ENCODE data around the gene DENND4B. TPM values are rescaled to one million over a fixed set of nuclear protein-coding genes. Genes with fewer than 3 reads are reported as not detected.
A peak's percentile ranks its signal among the peaks of the same experiment; 100 is the strongest.

Gene DENND4B
- total RNA-seq, 1 donor from 2014 or later, result 51.7 TPM

GRCh38 chr1:153976819-153977249 lies 30.3 kb upstream of the DENND4B start:
- intact Hi-C loops (cut with micrococcal nuclease), result loop anchor here (10.0 kb wide), 1 partner anchor 182 kb away; no protein-coding TSS in a partner anchor
- no peak for ATAC-seq

GRCh38 chr1:153973525-153973924 lies 27.0 kb upstream of the DENND4B start:
- no peak for ATAC-seq
- DNase-seq, result no peak
- intact Hi-C loops (cut with micrococcal nuclease), result loop anchor here (10.0 kb wide), 1 partner anchor 179 kb away; no protein-coding TSS in a partner anchor

More at GRCh38 chr1:153976819-153977249, 30.3 kb upstream of the DENND4B start:
- DNase-seq, result no peak

- no peak for ATAC-seq
- intact Hi-C loops (cut with micrococcal nuclease), result loop anchor here (10.0 kb wide), 1 partner anchor 178 kb away; no protein-coding TSS in a partner anchor
- no peak for DNase-seq
Observed at GRCh38 chr1:153973071-153973470, 26.6 kb upstream of the DENND4B start.

GRCh38 chr1:153970346-153970745 lies 23.8 kb upstream of the DENND4B start:
- DNase-seq (no peak), ATAC-seq (no peak)
- intact Hi-C loops (cut with micrococcal nuclease), result loop anchor here (10.0 kb wide), 1 partner anchor 176 kb away; no protein-coding TSS in a partner anchor

- DNase-seq (no peak), ATAC-seq (no peak)
- intact Hi-C loops (cut with micrococcal nuclease), result no loop called here
Observed at GRCh38 chr1:153968972-153969371, 22.5 kb upstream of the DENND4B start.

GRCh38 chr1:153968408-153968807 lies 21.9 kb upstream of the DENND4B start:
- intact Hi-C loops (cut with micrococcal nuclease), result no loop called here
- DNase-seq (no peak), ATAC-seq (no peak)

- ATAC-seq, result no peak
- intact Hi-C loops (cut with micrococcal nuclease), result no loop called here
Observed at GRCh38 chr1:153968000-153968363, 21.5 kb upstream of the DENND4B start.

GRCh38 chr1:153967107-153967999 lies 20.8 kb upstream of the DENND4B start, which contains the start of gene CREB3L4:
TSS of gene CREB3L4 (plus strand) at chr1:153967902. CDS start at chr1:153968526, 624 bp downstream.
- ATAC-seq (peak; percentile 84), DNase-seq (peak; percentile 93)
- intact Hi-C loops (cut with micrococcal nuclease), result no loop called here

More at GRCh38 chr1:153968000-153968363, 21.5 kb upstream of the DENND4B start:
- peak; percentile 59 for DNase-seq

GRCh38 chr1:153963850-153964331 lies 17.4 kb upstream of the DENND4B start:
- intact Hi-C loops (cut with micrococcal nuclease), result no loop called here
- ATAC-seq (no peak), DNase-seq (peak; percentile 62)

GRCh38 chr1:153963030-153963849 lies 16.7 kb upstream of the DENND4B start, which contains the start of gene SLC39A1:
TSS of gene SLC39A1 (minus strand) at chr1:153963537. CDS start at chr1:153962715, 822 bp downstream.
- peak; percentile 79 for ATAC-seq
- peak; percentile 99 for DNase-seq
- intact Hi-C loops (cut with micrococcal nuclease), result no loop called here

- DNase-seq (no peak), ATAC-seq (no peak)
- intact Hi-C loops (cut with micrococcal nuclease), result no loop called here
Observed at GRCh38 chr1:153962088-153963029, 15.8 kb upstream of the DENND4B start.

- no peak for DNase-seq
- intact Hi-C loops (cut with micrococcal nuclease), result no loop called here
- no peak for ATAC-seq
Observed at GRCh38 chr1:153961421-153961820, 14.9 kb upstream of the DENND4B start.

- ATAC-seq, result no peak
- intact Hi-C loops (cut with micrococcal nuclease), result no loop called here
Observed at GRCh38 chr1:153960206-153960605, 13.7 kb upstream of the DENND4B start.

GRCh38 chr1:153959454-153959853 lies 12.9 kb upstream of the DENND4B start:
- ATAC-seq (no peak), DNase-seq (no peak)
- intact Hi-C loops (cut with micrococcal nuclease), result no loop called here

More at GRCh38 chr1:153960206-153960605, 13.7 kb upstream of the DENND4B start:
- no peak for DNase-seq

GRCh38 chr1:153958961-153959260 lies 12.4 kb upstream of the DENND4B start:
- no peak for ATAC-seq
- no peak for DNase-seq
- intact Hi-C loops (cut with micrococcal nuclease), result no loop called here

- intact Hi-C loops (cut with micrococcal nuclease), result no loop called here
- peak; percentile 99 for DNase-seq
- ATAC-seq, result peak; percentile 86
Observed at GRCh38 chr1:153958111-153958960, 11.8 kb upstream of the DENND4B start, which contains the start of gene CRTC2. TSS of gene CRTC2 (minus strand) at chr1:153958612. CDS start at chr1:153958497, 115 bp downstream.

GRCh38 chr1:153957744-153958110 lies 11.2 kb upstream of the DENND4B start:
- ATAC-seq (peak; percentile 1), DNase-seq (no peak)
- intact Hi-C loops (cut with micrococcal nuclease), result no loop called here
